Measurements from ENCODE around the gene AVPR2.

DNA sequence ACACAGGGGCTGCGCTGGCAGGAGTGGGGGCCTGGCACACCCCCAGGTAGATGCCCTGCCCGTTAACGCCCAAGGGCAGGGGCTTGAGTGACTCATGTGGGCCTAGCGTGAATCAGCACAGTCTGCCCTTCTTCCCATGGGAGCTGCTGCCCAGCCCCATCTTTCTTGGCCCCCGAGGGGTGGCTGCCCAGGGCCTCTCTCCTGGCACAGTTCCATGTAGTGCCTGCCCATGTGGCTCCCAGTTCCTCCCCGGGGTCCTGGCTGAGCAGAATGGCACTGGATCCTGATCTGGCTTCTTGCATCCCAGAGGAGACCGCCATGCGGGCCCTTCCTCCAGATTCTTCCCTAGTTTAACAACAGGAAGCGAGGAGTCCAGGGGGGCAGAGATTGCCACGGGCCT is 2.1 kb upstream of the AVPR2 start:
- TF ChIP-seq, protein P1, sequence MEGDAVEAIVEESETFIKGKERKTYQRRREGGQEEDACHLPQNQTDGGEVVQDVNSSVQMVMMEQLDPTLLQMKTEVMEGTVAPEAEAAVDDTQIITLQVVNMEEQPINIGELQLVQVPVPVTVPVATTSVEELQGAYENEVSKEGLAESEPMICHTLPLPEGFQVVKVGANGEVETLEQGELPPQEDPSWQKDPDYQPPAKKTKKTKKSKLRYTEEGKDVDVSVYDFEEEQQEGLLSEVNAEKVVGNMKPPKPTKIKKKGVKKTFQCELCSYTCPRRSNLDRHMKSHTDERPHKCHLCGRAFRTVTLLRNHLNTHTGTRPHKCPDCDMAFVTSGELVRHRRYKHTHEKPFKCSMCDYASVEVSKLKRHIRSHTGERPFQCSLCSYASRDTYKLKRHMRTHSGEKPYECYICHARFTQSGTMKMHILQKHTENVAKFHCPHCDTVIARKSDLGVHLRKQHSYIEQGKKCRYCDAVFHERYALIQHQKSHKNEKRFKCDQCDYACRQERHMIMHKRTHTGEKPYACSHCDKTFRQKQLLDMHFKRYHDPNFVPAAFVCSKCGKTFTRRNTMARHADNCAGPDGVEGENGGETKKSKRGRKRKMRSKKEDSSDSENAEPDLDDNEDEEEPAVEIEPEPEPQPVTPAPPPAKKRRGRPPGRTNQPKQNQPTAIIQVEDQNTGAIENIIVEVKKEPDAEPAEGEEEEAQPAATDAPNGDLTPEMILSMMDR (IDR thresholded peaks at IDR 0.05): no peak
- no peak for TF ChIP-seq ZFX (IDR thresholded peaks at IDR 0.05; ENCODE audit: borderline replicate concordance)

Measured in 22Rv1 (cell line).